Measurements from ENCODE around the gene IL1A.

Gene IL1A

DNA sequence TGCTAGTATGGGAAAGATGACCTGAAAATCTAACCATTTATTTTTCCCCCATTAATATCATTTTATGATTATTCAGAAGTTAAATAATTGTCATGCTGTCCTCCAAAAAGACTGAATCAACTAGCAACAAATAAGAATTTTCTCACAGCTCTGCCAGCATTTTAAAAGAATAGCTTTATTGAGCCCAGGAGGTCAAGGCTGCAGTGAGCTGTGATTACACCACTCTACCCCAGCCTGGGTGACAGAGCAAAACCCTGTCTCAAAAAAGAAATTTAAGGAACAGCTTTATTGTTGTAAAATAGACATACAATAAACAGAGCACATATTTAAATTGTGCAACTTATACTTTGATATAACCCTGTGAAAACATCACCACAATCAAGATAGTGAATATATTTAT is 24.8 kb upstream of the IL1A start:
- no peak for DNase-seq (ENCODE audit: low read depth)
- TF ChIP-seq, protein P1, sequence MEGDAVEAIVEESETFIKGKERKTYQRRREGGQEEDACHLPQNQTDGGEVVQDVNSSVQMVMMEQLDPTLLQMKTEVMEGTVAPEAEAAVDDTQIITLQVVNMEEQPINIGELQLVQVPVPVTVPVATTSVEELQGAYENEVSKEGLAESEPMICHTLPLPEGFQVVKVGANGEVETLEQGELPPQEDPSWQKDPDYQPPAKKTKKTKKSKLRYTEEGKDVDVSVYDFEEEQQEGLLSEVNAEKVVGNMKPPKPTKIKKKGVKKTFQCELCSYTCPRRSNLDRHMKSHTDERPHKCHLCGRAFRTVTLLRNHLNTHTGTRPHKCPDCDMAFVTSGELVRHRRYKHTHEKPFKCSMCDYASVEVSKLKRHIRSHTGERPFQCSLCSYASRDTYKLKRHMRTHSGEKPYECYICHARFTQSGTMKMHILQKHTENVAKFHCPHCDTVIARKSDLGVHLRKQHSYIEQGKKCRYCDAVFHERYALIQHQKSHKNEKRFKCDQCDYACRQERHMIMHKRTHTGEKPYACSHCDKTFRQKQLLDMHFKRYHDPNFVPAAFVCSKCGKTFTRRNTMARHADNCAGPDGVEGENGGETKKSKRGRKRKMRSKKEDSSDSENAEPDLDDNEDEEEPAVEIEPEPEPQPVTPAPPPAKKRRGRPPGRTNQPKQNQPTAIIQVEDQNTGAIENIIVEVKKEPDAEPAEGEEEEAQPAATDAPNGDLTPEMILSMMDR (conservative IDR thresholded peaks at IDR 0.05; ENCODE audit: low read length), result no peak
- H3K4me3 ChIP-seq (ENCODE audit: low read length), result no peak overlapping the region

DNA sequence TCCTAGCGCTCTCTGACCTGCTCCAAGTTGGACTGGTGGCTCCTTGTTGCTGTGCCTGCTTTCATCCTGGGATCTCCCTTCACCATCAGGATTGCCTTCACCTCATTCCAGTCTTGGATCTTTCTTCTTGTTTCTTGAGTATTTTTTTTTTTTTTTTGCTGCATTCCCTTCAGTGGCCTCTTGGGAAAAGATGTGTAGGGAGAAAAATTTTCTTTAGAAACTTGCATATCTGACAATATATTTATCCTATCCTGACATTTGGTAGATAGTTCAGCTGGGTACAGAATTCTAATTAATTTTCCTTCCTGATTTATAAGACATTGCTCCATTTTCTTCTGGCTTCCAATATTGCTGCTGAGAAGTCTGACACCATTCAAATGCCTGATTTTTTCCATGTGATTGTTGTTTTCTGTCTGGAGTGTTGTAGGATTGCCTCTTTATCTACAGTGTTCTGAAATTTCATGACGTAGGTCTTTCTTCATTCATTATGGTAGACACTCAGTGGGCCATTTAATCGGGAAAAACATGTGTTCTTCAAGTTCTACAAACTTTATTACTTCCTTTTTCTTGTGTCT is 23.0 kb upstream of the IL1A start:
- DNase-seq (ENCODE audit: low read depth), result no peak
- H3K4me3 ChIP-seq (ENCODE audit: low read length), result no peak overlapping the region
- TF ChIP-seq, protein P1 (conservative IDR thresholded peaks at IDR 0.05; ENCODE audit: low read length), result no peak

DNA sequence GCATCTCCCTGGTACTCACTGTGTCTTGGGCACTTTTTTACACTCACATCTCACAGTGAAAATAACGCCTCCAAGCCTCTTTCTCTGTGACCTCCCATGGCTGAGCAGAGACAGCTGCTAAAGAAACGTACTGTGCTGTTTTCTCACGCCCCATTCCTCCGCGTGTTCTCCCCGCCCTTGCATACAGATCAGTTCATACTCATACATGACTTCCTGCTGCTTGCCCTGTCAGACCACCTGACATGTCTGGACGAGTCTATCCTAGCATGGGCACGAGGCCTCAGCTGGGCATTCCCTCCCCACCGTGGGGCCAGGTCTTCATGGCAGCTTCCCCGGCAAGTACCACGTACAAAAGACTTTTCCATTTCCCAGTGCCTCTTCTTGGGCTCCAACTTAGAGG is 21.2 kb upstream of the IL1A start:
- TF ChIP-seq, protein P1 (conservative IDR thresholded peaks at IDR 0.05; ENCODE audit: low read length), result no peak
- no peak for DNase-seq (ENCODE audit: low read depth)
- no peak overlapping the region for H3K4me3 ChIP-seq (ENCODE audit: low read length)

DNA sequence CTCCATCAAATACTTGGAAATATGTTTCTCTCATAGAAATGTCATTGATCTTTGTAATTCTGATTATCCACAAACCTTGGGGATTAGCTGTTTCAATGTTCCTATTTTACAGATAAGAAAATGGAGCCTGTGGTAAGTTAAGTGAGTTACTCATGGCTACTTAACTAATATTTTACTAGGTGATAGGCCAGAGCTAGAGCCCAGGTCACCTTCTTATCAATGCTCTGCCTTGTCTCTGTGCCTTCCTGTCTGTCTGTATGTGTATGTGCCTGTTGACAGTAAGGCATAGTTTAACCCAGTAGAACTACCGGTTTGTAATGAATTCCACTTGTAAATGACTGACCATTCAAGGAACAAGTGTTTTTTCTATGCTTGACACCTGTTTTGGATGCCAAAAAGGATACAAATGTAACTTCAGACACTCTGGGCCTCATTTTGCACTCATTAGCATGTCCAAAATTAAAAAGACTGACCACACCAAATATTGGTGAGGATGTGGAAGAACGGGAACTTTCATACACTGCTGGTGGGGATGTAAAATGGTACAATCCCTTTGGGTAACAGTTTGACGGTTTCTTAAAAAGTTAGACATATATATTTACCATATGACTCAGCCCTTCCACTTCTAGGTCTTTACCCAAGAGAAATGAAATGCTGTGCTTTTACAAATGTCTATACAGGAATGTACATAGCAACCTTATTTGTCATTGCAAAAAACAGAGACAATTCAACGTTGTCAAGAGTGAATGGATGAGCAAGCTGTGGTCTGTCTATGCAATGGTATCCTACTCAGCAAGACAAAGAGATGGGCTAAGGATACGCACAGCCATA is 19.6 kb upstream of the IL1A start:
- no peak overlapping the region for H3K4me3 ChIP-seq (ENCODE audit: low read length)
- peak; percentile 66 for DNase-seq (ENCODE audit: low read depth)
- TF ChIP-seq, protein P1 (conservative IDR thresholded peaks at IDR 0.05; ENCODE audit: low read length), result no peak

DNA sequence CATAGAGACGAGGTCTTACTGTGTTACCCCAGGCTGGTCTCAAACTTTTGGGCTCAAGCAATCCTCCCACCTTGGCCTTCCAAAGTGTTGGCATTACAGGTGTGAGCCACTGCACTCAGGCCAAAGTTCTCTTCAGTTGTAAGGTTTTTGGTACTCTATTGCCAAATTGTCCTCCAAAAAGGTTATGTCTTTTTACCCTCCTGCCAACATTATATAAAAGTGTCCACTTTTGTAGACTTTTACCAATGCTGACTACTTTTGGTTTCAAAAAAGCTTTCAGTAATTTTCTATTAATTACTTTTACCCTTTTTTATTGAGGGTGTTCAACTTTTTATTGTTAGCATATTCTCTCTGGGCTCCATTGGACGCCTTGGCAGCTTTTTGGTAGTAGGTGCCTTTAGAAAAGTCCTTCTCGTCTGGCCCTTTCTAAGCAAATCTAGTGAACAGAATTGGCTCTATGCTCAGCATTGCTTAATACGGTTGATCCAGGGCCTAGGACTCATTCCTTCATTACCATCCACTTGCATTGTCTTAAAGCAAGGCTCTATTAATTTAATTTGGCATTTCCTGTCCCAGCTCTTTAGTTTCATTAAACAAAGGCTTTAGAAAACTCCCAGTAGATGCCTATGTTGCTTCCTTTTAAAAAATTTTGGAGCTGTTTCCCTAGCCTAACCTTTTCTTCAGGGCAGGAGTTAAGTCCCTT is 16.7 kb upstream of the IL1A start:
- H3K4me3 ChIP-seq (ENCODE audit: low read length), result no peak overlapping the region
- DNase-seq (ENCODE audit: low read depth), result peak; percentile 34
- TF ChIP-seq, protein P1 (conservative IDR thresholded peaks at IDR 0.05; ENCODE audit: low read length), result no peak

DNA sequence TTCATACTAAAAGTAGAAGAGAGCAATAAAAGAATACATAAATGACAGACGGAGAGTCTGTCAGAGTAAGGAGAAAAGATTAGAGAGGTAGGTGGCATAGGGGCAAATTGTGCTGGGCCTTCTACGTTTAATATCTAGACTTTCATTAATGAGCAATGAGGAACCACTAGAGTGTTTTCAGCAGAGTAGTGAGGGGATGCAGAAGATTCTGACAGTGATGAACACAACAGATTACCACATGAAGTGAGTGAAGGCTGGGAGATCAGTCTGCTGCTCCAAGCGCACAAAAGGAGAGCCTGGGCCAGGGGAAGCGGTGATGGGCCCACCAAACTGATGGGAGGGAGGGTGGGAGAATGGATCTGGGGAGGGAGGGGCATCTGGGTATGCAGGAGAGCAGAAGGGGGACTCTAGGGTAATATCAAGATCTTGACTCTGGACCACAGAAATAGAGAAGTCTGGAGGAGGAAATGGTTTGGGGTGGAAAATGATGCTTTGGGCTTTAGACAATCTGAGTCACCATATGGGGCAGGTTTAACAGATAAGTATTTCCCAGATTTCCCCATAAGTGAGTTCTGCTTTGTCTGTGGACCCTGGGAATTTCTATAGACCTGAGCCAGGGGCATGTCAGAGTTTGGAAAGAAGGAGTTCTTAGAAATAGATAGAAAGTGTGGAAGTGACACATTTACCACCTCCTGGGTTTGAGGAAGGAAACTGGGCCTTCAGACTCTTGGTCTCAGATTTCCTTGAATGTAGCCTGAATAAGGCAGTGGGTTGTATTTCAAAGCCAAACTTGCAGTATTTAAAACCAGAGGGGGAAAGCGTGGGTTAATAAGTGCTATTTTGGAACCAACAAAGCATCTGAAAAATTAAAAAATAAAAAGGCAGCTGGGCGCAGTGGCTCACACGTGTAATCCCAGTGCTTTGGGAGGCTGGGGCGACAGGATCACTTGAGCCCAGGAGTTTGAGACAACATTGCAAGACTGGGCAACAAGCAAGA is 15.0 kb upstream of the IL1A start:
- TF ChIP-seq, protein P1 (conservative IDR thresholded peaks at IDR 0.05; ENCODE audit: low read length), result no peak
- H3K4me3 ChIP-seq (ENCODE audit: low read length), result no peak overlapping the region
- no peak for DNase-seq (ENCODE audit: low read depth)
